Left ventricle myocardium inferior (tissue), 1 donor: ENCODE measurements around the gene FXYD4. TPM values are rescaled to one million over a fixed set of nuclear protein-coding genes. Genes with fewer than 3 reads are reported as not detected.

Source experiments
- DNase-seq: peaks from one replicate; pipeline ENCODE4 v3.0.0-alpha.2; 2020
- H3K27ac ChIP-seq: fragments of 200-600 bp; replicated peaks from 2 replicates; pipeline ENCODE4 v1.8.0; 2021
- H3K27me3 ChIP-seq: fragments of 200-600 bp; 2 replicates; pipeline ENCODE4 v1.8.0; 2021; ENCODE audit warnings: low read depth
- H3K36me3 ChIP-seq: fragments of 200-600 bp; 2 replicates; pipeline ENCODE4 v1.8.0; 2021
- H3K4me1 ChIP-seq: fragments of 200-600 bp; 2 replicates; pipeline ENCODE4 v1.8.0; 2021
- H3K4me3 ChIP-seq: fragments of 200-600 bp; 2 replicates; pipeline ENCODE4 v1.8.0; 2021; ENCODE audit warnings: mild to moderate bottlenecking, moderate library complexity
- H3K9me3 ChIP-seq: fragments of 200-600 bp; replicated peaks from 2 replicates; pipeline ENCODE4 v1.8.0; 2021
- intact Hi-C: fragments of 100-400 bp; cut with micrococcal nuclease; formaldehyde crosslinking; loops from one replicate; pipeline ENCODE4 v1.11.0; 2022
- total RNA-seq: library from RNA; stranded (reverse); fragmentation: NEBNext Ultra II Directional; extraction: Animal tissue kit (Norgen Biotek cat#: 25700); gene quantifications from one replicate; pipeline ENCODE4 v1.2.1, GENCODE V29; 2021
- TF ChIP-seq, protein P1 (sequence below): fragments of 200-600 bp; IDR thresholded peaks from 2 replicates; pipeline ENCODE4 v1.8.0; 2021; ENCODE audit warnings: antibody characterized with exemption, mild to moderate bottlenecking, borderline replicate concordance
- donor health status: DM: no; HTN: yes; CAD: no; lungs with severe emphysema.

Gene FXYD4
- total RNA-seq, 1 donor from 2014 or later: not detected

DNA sequence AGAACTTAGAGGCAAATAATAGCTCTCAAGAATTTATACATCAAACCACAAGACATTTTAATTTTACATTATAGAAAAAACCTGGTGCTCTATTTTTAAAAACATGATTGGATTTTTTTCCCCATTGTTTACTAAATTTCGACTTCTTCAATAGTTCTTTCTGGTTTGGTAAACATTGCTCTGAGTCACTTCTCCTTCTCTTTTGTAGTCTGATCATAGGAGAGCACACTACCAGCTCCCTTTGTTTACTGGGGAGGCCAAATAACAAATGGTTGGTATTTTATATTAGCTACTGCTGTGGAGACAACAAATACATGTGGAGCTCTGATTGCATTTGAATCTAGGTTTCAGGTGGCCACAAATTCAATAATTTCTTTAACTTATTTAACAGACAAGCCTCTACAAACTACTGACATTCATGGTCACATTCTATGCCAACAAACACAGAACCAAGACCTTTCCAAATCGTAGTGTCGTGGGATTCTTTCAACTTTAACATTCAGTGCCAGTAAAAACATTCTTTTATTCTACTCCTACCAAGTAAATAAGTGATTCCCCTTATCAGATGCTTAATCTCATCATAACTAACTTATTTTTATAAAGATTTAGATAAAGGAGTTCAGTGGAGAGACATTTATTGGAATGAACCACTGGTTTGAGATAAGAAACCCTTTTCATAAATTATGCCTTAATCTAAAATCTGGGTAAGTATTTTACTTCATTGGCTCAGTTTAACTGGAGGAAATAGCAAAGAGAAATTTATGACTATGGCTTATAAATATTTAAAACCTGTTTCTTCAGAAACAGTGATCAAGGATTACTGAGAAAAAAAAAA lies 17.7 kb upstream of the FXYD4 start:
- Histone ChIP-seq H3K36me3 (no peaks in the 10 kb centered on the region), H3K27ac (no peak overlapping the region), H3K4me3 (no peak overlapping the region), H3K4me1 (peaks cover 9% of the 10 kb centered on the region), H3K9me3 (no peaks in the 10 kb centered on the region), H3K27me3 (peaks cover 31% of the 10 kb centered on the region)
- intact Hi-C loops: no loop called here
- DNase-seq: no peak
- TF ChIP-seq, protein P1, sequence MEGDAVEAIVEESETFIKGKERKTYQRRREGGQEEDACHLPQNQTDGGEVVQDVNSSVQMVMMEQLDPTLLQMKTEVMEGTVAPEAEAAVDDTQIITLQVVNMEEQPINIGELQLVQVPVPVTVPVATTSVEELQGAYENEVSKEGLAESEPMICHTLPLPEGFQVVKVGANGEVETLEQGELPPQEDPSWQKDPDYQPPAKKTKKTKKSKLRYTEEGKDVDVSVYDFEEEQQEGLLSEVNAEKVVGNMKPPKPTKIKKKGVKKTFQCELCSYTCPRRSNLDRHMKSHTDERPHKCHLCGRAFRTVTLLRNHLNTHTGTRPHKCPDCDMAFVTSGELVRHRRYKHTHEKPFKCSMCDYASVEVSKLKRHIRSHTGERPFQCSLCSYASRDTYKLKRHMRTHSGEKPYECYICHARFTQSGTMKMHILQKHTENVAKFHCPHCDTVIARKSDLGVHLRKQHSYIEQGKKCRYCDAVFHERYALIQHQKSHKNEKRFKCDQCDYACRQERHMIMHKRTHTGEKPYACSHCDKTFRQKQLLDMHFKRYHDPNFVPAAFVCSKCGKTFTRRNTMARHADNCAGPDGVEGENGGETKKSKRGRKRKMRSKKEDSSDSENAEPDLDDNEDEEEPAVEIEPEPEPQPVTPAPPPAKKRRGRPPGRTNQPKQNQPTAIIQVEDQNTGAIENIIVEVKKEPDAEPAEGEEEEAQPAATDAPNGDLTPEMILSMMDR: no peak

- TF ChIP-seq, protein P1: no peak
- no peak for DNase-seq
- Histone ChIP-seq H3K27ac (no peak overlapping the region), H3K9me3 (no peaks in the 10 kb centered on the region), H3K27me3 (peaks cover 25% of the 10 kb centered on the region), H3K36me3 (no peaks in the 10 kb centered on the region), H3K4me3 (no peak overlapping the region), H3K4me1 (peaks cover 9% of the 10 kb centered on the region)
- intact Hi-C loops: no loop called here
Measured at GRCh38 chr10:43354330-43354635, 17.2 kb upstream of the FXYD4 start.

- H3K4me3 ChIP-seq: no peak overlapping the region
- TF ChIP-seq, protein P1: no peak
- intact Hi-C loops: no loop called here
- H3K9me3 ChIP-seq: no peaks in the 10 kb centered on the region
- H3K27me3 ChIP-seq: peaks cover 20% of the 10 kb centered on the region
- no peak for DNase-seq
- H3K4me1 ChIP-seq: peaks cover 9% of the 10 kb centered on the region
- no peaks in the 10 kb centered on the region for H3K36me3 ChIP-seq
- H3K27ac ChIP-seq: no peak overlapping the region
Measured at GRCh38 chr10:43354879-43355380, 16.5 kb upstream of the FXYD4 start.

DNA sequence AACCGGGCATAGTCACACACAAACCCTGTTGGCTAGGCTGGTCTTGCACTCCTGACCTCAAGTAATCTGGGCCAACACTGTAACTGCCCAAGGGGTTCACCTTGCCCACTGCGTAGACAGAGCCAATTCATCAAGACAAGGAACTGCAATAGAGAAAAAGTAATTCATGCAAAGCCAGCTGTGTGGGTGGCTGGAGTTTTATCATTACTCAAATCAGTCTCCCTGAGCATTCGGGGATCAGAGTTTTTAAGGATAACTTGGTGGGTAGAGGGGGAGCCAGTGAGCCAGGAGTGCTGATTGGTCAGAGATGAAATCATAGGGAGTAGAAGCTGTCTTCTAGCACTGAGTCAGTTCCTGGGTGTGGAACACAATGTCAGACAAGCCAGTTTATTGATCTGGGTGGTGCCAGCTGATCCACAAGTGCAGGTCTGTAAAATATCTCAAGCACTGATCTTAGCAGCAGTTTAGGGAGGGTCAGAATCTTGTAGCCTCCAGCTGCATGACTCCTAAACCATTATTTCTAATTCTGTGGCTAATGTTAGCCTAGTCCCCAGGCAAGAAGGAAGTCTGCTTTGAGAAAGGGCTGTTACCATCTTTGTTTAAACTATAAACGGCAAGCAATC lies 15.6 kb upstream of the FXYD4 start:
- intact Hi-C loops: no loop called here
- no peak for DNase-seq
- Histone ChIP-seq H3K9me3 (no peaks in the 10 kb centered on the region), H3K4me3 (no peak overlapping the region), H3K36me3 (no peaks in the 10 kb centered on the region), H3K27me3 (peaks cover 11% of the 10 kb centered on the region), H3K4me1 (peaks cover 1% of the 10 kb centered on the region), H3K27ac (no peak overlapping the region)
- TF ChIP-seq, protein P1: no peak

DNA sequence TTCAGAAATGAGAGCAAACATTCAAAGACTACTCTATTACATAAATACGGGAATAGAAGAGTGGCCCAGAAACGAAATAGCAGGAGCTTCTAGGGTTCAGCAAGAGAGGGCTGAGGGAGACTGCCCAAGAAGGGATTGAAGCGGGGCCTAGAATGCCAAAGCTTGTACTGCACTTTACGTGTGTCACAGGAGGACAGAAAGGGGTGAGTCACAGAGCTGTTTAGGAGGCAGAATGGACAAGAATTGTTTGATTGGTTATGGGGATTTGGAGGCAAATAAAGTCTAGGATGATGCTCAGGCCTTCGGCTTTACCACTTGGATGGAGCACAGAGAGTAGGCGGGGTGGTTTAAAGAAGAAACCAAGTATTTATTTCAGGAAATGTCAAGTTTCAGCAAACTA lies 11.3 kb upstream of the FXYD4 start:
- no peak for DNase-seq
- H3K27ac ChIP-seq: no peak overlapping the region
- no peaks in the 10 kb centered on the region for H3K9me3 ChIP-seq
- H3K27me3 ChIP-seq: no peaks in the 10 kb centered on the region
- H3K4me1 ChIP-seq: peaks cover 16% of the 10 kb centered on the region
- no peak overlapping the region for H3K4me3 ChIP-seq
- intact Hi-C loops: no loop called here
- no peaks in the 10 kb centered on the region for H3K36me3 ChIP-seq
- TF ChIP-seq, protein P1: no peak
